Neural progenitor cell (in vitro differentiated cells): ENCODE results near the gene KLRB1.

ENCODE experiments used
- EZH2 ChIP-seq: fragments of 200-600 bp; sonication (generic); IDR thresholded peaks from 2 replicates; pipeline ENCODE4 v1.6.1; 2017; ENCODE audit warnings: antibody characterized with exemption, mild to moderate bottlenecking, moderate library complexity
- TF ChIP-seq, protein P1 (sequence below): fragments of 200-600 bp; sonication (generic); IDR thresholded peaks from 2 replicates; pipeline ENCODE4 v1.5.1; 2017; ENCODE audit warnings: antibody characterized with exemption, mild to moderate bottlenecking

DNA sequence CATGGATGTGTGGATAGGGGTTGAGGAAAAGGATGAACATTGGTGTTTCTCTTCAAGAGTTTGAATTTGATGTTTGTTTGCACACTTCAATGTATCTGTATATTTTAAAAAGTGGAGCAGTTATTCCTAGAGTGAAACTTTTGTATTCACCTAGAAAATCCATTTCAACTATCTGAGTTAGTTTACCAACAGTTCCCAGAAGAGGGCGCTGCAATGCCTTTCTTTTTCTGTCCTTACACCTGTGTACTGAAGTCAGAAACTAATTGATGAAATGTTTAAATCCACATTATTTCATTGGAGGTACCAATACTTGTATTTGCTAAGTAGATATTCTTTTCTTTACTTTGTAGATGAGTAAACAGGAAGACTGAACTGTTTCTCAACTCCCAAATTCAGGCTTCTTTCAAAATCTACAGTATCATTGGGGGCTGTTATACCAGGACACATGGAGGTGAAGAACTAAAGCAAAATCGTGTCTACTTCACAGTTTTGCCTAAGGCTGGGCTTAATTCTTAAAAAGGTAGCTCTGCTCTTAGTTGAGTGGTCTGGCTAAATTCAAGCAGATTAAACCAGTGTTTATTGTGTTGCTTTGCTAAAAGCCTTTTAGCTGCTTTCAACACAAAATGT, 26.6 kb upstream of the KLRB1 start:
- TF ChIP-seq, protein P1, sequence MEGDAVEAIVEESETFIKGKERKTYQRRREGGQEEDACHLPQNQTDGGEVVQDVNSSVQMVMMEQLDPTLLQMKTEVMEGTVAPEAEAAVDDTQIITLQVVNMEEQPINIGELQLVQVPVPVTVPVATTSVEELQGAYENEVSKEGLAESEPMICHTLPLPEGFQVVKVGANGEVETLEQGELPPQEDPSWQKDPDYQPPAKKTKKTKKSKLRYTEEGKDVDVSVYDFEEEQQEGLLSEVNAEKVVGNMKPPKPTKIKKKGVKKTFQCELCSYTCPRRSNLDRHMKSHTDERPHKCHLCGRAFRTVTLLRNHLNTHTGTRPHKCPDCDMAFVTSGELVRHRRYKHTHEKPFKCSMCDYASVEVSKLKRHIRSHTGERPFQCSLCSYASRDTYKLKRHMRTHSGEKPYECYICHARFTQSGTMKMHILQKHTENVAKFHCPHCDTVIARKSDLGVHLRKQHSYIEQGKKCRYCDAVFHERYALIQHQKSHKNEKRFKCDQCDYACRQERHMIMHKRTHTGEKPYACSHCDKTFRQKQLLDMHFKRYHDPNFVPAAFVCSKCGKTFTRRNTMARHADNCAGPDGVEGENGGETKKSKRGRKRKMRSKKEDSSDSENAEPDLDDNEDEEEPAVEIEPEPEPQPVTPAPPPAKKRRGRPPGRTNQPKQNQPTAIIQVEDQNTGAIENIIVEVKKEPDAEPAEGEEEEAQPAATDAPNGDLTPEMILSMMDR, result peak; percentile 86
- no peak for TF ChIP-seq EZH2
